ENCODE data around the gene DNAJC12. TPM values are rescaled to one million over a fixed set of nuclear protein-coding genes. Genes with fewer than 3 reads are reported as not detected.

The DNAJC12 gene
- polyA plus RNA-seq, 1 of the 3 experiments (the other 2 are of a cell fraction) = 7.9 TPM

GRCh38 chr10:67771200-67771599 is 66.8 kb downstream of the DNAJC12 start (continued):
- TF ChIP-seq, protein P1, sequence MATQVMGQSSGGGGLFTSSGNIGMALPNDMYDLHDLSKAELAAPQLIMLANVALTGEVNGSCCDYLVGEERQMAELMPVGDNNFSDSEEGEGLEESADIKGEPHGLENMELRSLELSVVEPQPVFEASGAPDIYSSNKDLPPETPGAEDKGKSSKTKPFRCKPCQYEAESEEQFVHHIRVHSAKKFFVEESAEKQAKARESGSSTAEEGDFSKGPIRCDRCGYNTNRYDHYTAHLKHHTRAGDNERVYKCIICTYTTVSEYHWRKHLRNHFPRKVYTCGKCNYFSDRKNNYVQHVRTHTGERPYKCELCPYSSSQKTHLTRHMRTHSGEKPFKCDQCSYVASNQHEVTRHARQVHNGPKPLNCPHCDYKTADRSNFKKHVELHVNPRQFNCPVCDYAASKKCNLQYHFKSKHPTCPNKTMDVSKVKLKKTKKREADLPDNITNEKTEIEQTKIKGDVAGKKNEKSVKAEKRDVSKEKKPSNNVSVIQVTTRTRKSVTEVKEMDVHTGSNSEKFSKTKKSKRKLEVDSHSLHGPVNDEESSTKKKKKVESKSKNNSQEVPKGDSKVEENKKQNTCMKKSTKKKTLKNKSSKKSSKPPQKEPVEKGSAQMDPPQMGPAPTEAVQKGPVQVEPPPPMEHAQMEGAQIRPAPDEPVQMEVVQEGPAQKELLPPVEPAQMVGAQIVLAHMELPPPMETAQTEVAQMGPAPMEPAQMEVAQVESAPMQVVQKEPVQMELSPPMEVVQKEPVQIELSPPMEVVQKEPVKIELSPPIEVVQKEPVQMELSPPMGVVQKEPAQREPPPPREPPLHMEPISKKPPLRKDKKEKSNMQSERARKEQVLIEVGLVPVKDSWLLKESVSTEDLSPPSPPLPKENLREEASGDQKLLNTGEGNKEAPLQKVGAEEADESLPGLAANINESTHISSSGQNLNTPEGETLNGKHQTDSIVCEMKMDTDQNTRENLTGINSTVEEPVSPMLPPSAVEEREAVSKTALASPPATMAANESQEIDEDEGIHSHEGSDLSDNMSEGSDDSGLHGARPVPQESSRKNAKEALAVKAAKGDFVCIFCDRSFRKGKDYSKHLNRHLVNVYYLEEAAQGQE (IDR thresholded peaks at IDR 0.05; ENCODE audit: low read depth, low read length) = no peak
- TF ChIP-seq RXRA (IDR thresholded peaks at IDR 0.05; ENCODE audit: borderline replicate concordance, low read depth) (no peak), EZH2phosphoT487 (IDR thresholded peaks at IDR 0.05; ENCODE audit: borderline replicate concordance, low read depth) (no peak), ELF1 (IDR thresholded peaks at IDR 0.05) (no peak)
- TF ChIP-seq, protein P2, sequence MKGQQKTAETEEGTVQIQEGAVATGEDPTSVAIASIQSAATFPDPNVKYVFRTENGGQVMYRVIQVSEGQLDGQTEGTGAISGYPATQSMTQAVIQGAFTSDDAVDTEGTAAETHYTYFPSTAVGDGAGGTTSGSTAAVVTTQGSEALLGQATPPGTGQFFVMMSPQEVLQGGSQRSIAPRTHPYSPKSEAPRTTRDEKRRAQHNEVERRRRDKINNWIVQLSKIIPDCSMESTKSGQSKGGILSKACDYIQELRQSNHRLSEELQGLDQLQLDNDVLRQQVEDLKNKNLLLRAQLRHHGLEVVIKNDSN (IDR thresholded peaks at IDR 0.05; ENCODE audit: borderline replicate concordance, low read depth) = no peak

DNA sequence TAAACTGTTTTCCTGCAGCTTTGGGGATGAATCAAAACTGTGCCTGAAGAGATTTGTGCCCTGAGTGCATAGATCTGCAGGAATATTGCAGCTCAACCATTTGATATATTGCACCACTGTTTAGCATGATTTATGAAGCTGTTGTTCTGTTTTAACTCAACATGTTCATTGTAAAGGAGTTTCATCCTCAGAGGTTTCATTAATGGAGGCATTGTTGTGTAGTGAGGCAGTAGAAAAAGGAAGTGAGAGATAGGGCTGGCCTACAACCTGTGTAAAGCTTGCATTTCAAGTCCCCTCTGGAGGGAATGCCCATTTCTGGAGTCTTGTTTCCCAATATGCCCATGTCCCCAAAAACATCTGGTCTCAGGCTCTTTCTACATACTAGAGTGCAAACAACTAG is 67.5 kb downstream of the DNAJC12 start:
- Histone ChIP-seq H3K4me3 (ENCODE audit: low read depth in 2 of 2, low read length in 1 of 2) (no peak overlapping the region), H3F3A (replicated peaks; ENCODE audit: insufficient read depth) (no peaks in the 10 kb centered on the region), H3K9me2 (no peaks in the 10 kb centered on the region), H2AFZ (ENCODE audit: low read depth) (no peak overlapping the region), H3K9me3 (no peaks in the 10 kb centered on the region), H3K27ac (ENCODE audit: low read depth in 2 of 2, low read length in 1 of 2) (no peak overlapping the region), H3K36me3 (replicated peaks in 1 of 2; ENCODE audit: control insufficient read depth in 1 of 2, insufficient read depth in 2 of 2, low read length in 1 of 2) (no peaks in the 10 kb centered on the region), H4K20me1 (ENCODE audit: insufficient read depth) (no peaks in the 10 kb centered on the region), H3K27me3 (ENCODE audit: insufficient read depth) (no peaks in the 10 kb centered on the region), H3K79me2 (ENCODE audit: insufficient read depth) (no peaks in the 10 kb centered on the region), H3K9ac (no peak overlapping the region), H3K4me1 (ENCODE audit: control insufficient read depth in 1 of 2, insufficient read depth in 2 of 2, low read depth in 1 of 2, low read length in 1 of 2) (no peaks in the 10 kb centered on the region), H3K4me2 (no peak overlapping the region)
- TF ChIP-seq POLR2AphosphoS5 (IDR thresholded peaks at IDR 0.05; ENCODE audit: low read depth, low read length) (no peak), FOSL2 (IDR thresholded peaks at IDR 0.05; ENCODE audit: borderline replicate concordance, low read depth) (no peak), GABPA (IDR thresholded peaks at IDR 0.05; ENCODE audit: low read depth) (no peak), RAD21 (IDR thresholded peaks at IDR 0.05; ENCODE audit: low read length) (no peak), ZBTB33 (IDR thresholded peaks at IDR 0.05; ENCODE audit: borderline replicate concordance, low read depth) (no peak), NFIC (IDR thresholded peaks at IDR 0.05; ENCODE audit: borderline replicate concordance) (no peak), EZH2phosphoT487 (IDR thresholded peaks at IDR 0.05; ENCODE audit: borderline replicate concordance, low read depth) (no peak), TEAD4 (IDR thresholded peaks at IDR 0.05; ENCODE audit: borderline replicate concordance, insufficient read depth) (no peak), MEF2A (IDR thresholded peaks at IDR 0.05; ENCODE audit: borderline replicate concordance, low read depth) (no peak), YY1 (IDR thresholded peaks at IDR 0.05; ENCODE audit: low read depth) (no peak)
- TF ChIP-seq, protein P3, sequence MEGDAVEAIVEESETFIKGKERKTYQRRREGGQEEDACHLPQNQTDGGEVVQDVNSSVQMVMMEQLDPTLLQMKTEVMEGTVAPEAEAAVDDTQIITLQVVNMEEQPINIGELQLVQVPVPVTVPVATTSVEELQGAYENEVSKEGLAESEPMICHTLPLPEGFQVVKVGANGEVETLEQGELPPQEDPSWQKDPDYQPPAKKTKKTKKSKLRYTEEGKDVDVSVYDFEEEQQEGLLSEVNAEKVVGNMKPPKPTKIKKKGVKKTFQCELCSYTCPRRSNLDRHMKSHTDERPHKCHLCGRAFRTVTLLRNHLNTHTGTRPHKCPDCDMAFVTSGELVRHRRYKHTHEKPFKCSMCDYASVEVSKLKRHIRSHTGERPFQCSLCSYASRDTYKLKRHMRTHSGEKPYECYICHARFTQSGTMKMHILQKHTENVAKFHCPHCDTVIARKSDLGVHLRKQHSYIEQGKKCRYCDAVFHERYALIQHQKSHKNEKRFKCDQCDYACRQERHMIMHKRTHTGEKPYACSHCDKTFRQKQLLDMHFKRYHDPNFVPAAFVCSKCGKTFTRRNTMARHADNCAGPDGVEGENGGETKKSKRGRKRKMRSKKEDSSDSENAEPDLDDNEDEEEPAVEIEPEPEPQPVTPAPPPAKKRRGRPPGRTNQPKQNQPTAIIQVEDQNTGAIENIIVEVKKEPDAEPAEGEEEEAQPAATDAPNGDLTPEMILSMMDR (IDR thresholded peaks at IDR 0.05) = no peak
- CTCF ChIA-PET = interaction anchor here (1.0 to 7.0 kb wide), 5 partner anchors 8 to 109 kb away, joined by 3 to 70 read pairs (median 4); no protein-coding TSS in a partner anchor
- POLR2A ChIA-PET = no interaction called here
- DNase-seq = no peak
